WI38 (cell line): Measurements from ENCODE around the gene POLR1D.

ENCODE experiments used
- H3K4me3 ChIP-seq: 2 replicates; pipeline ENCODE4 v1.5.1; 2011; ENCODE audit warnings: low read depth, mild to moderate bottlenecking, control low read depth, low read length
- CTCF ChIP-seq: IDR thresholded peaks from 2 replicates; pipeline ENCODE4 v1.5.1; 2012; ENCODE audit warnings: low read depth, mild to moderate bottlenecking, control low read depth, low read length

POLR1D gene, protein sequence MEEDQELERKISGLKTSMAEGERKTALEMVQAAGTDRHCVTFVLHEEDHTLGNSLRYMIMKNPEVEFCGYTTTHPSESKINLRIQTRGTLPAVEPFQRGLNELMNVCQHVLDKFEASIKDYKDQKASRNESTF

DNA sequence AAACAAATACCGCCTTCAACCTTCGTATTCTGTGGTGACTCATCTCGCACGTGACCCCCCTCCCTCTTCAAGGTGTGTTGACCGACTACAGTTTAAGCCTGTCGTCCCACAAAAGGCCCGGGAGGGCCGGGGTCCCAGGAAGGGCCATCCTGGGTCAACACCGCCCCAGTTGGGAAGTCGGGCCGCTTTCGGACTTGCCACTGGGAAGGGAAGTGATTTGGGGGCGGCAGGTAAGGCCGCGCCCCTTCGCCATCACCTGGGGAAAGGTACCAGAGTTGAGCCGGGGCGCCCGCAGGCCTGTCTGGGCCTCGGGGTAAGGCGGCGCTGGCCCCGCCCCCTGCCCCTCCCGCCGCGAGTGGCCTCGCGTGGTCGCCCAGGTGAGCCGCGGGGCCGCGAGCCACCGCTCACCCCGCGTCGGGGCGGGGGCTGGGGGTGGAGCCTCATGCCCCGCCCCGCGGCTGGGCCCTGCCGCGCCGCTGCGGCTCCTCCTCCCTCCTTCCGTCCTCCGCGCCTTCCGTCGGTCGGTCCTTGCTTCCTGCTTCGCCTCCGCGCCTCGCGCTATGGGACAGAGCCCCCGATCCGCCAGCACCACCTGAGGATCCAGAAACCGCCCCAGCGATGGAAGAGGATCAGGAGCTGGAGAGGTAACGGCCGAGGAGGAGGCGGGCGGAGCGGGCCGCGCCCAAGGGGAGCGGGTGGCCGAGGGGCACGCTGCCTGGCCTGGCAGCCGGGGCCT lies at the start of gene POLR1D:
Gene POLR1D, plus strand, starts transcription at position 527 of the 736 bp plus-strand sequence. Its CDS starts 92 bp downstream, at position 619.
- no peak for TF ChIP-seq CTCF
- H3K4me3 ChIP-seq, result peak within 1 kb of the TSS; percentile 93

GRCh38 chr13:27572234-27572901 lies 49.3 kb upstream of the POLR1D start:
- TF ChIP-seq CTCF, result no peak
- no peak overlapping the region for H3K4me3 ChIP-seq

GRCh38 chr13:27573265-27573664 lies 48.4 kb upstream of the POLR1D start:
- H3K4me3 ChIP-seq, result no peak overlapping the region
- no peak for TF ChIP-seq CTCF

DNA sequence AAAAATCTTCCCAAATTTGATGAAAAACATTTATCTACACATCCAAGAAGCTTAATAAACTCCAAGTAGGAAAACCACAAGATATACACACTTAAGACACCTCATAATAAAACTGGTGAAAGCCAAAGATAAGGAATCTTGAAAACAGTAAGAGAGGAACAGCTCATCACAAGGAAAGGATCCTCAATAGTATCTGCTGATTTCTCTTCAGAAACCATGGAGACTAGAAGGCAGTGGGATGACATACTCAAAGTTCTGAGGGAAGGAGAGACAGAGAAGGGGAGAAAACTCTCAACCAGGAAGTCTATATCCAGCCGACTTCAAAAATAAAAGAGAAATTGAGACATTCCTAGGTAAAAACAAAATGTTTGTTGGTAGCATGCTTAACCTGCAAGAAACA lies 47.0 kb upstream of the POLR1D start:
- no peak for TF ChIP-seq CTCF
- no peak overlapping the region for H3K4me3 ChIP-seq

GRCh38 chr13:27578121-27579030 lies 43.3 kb upstream of the POLR1D start:
- no peak overlapping the region for H3K4me3 ChIP-seq
- no peak for TF ChIP-seq CTCF

DNA sequence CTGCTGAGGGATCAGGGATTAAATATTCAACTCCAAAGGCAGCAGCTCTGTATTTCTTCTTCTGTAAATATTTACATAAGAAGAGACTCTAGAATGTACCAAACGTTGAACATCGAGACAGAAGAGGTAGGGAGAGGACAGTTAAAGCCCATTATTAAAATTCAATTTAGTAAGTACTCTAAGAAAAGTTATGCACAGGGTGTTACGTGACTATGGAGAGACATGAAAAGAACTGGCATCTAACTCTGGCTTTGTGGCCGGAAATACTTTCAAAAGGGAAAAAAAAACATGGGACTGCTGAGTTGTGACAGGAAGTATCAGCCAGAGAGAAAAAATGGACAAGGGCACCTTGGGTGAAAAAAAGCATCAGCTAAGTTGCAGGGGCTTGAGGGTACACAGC lies 38.0 kb upstream of the POLR1D start:
- no peak for TF ChIP-seq CTCF
- no peak overlapping the region for H3K4me3 ChIP-seq
